ENCODE measurements around the gene USP40.

USP40 gene

GRCh38 chr2:233464056-233464455 is 102.5 kb downstream of the USP40 start:
- TF ChIP-seq CTCF (conservative IDR thresholded peaks at IDR 0.05; ENCODE audit: low read depth, low read length) = no peak
- DNase-seq (ENCODE audit: low read depth) = no peak
- H3K4me3 ChIP-seq (ENCODE audit: low read depth, low read length) = no peak overlapping the region

GRCh38 chr2:233463586-233463985 is 103.0 kb downstream of the USP40 start:
- no peak for TF ChIP-seq CTCF (conservative IDR thresholded peaks at IDR 0.05; ENCODE audit: low read depth, low read length)
- H3K4me3 ChIP-seq (ENCODE audit: low read depth, low read length) = no peak overlapping the region
- no peak for DNase-seq (ENCODE audit: low read depth)

GRCh38 chr2:233462826-233463470 is 103.6 kb downstream of the USP40 start:
- no peak for DNase-seq (ENCODE audit: low read depth)
- H3K4me3 ChIP-seq (ENCODE audit: low read depth, low read length) = no peak overlapping the region
- TF ChIP-seq CTCF (conservative IDR thresholded peaks at IDR 0.05; ENCODE audit: low read depth, low read length) = no peak

- no peak for DNase-seq (ENCODE audit: low read depth)
- TF ChIP-seq CTCF (conservative IDR thresholded peaks at IDR 0.05; ENCODE audit: low read depth, low read length) = no peak
- no peak overlapping the region for H3K4me3 ChIP-seq (ENCODE audit: low read depth, low read length)
Measured at GRCh38 chr2:233462202-233462785, 104.3 kb downstream of the USP40 start.

- H3K4me3 ChIP-seq (ENCODE audit: low read depth, low read length) = no peak overlapping the region
- DNase-seq (ENCODE audit: low read depth) = no peak
- no peak for TF ChIP-seq CTCF (conservative IDR thresholded peaks at IDR 0.05; ENCODE audit: low read depth, low read length)
Measured at GRCh38 chr2:233461481-233461891, 105.1 kb downstream of the USP40 start.

GRCh38 chr2:233460726-233461441 is 105.7 kb downstream of the USP40 start:
- H3K4me3 ChIP-seq (ENCODE audit: low read depth, low read length) = no peak overlapping the region
- no peak for TF ChIP-seq CTCF (conservative IDR thresholded peaks at IDR 0.05; ENCODE audit: low read depth, low read length)
- DNase-seq (ENCODE audit: low read depth) = no peak
